Heart right ventricle (tissue), 16 donors: ENCODE results near the gene LYPD6. TPM values are rescaled to one million over a fixed set of nuclear protein-coding genes. Genes with fewer than 3 reads are reported as not detected.

Source experiments
- ATAC-seq, 8 donors: fragments of 200-7000 bp; cut with Tn5 transposase; one replicate each; pipeline ENCODE4 v1.9.1; 2020; ENCODE audit warnings: mild to moderate bottlenecking in 8 of 8, moderate library complexity in 8 of 8, moderate number of reproducible peaks in 1 of 8
- DNase-seq, 2 donors: peaks; one replicate each; pipeline ENCODE4 v3.0.0-alpha.2; 2020
- H3K27ac ChIP-seq, 10 donors: fragments of 200-600 bp; sonication (generic) in 2 of 10; one replicate each; pipeline versions ENCODE4 v1.5.0 to v1.8.0; 2020 to 2022; ENCODE audit warnings: mild to moderate bottlenecking in 3 of 10
- H3K27me3 ChIP-seq, 7 donors: fragments of 200-600 bp; one replicate each; pipeline ENCODE4 v1.8.0; 2021 to 2022; ENCODE audit warnings: mild to moderate bottlenecking in 2 of 7
- H3K36me3 ChIP-seq, 9 donors: fragments of 200-600 bp; sonication (generic) in 1 of 9; one replicate each; pipeline versions ENCODE4 v1.5.0 to v1.8.0; 2020 to 2022; ENCODE audit warnings: mild to moderate bottlenecking in 2 of 9
- H3K4me1 ChIP-seq, 9 donors: fragments of 200-600 bp; sonication (generic) in 1 of 9; one replicate each; pipeline versions ENCODE4 v1.5.0 to v1.8.0; 2020 to 2022; ENCODE audit warnings: mild to moderate bottlenecking in 4 of 9
- H3K4me3 ChIP-seq, 10 donors: fragments of 200-600 bp; sonication (generic) in 2 of 10; one replicate each; pipeline versions ENCODE4 v1.5.0 to v1.8.0; 2020 to 2022; ENCODE audit warnings: mild to moderate bottlenecking in 7 of 10, moderate library complexity in 2 of 10
- H3K9me3 ChIP-seq, 11 donors: fragments of 200-600 bp in 10 of 11; sonication (generic) in 2 of 11; one replicate each; pipeline versions ENCODE4 v1.5.0 to v1.8.0; 2013 to 2022; ENCODE audit warnings: mild to moderate bottlenecking in 2 of 11, control low read depth in 1 of 11, moderate library complexity in 1 of 11
- CTCF ChIP-seq, 9 donors: fragments of 200-600 bp; sonication (generic) in 2 of 9; IDR thresholded peaks; one replicate each; pipeline versions ENCODE4 v1.5.0 to v1.8.0; 2021 to 2022; ENCODE audit warnings: antibody characterized with exemption in 9 of 9, mild to moderate bottlenecking in 5 of 9, moderate library complexity in 1 of 9
- WGBS, 2 donors: extraction: QIAGEN DNeasy Blood & Tissue Kit; methylation state at CpG; one replicate each; pipeline ENCODE4 v1.1.7; 2013; ENCODE audit warnings: inconsistent platforms in 1 of 2; 5-methylcytosine and 5-hydroxymethylcytosine counted together
- intact Hi-C, 10 donors: fragments of 100-400 bp; cut with DNase I; formaldehyde crosslinking; loops; one replicate each; pipeline versions ENCODE4 v1.11.1 to v1.14.2; 2022
- polyA plus RNA-seq, 2 donors: library from polyadenylated mRNA; stranded (reverse); fragments of 200-250 nt; gene quantifications; one replicate each; pipeline ENCODE4 v1.2.3, GENCODE V29; 2013
- total RNA-seq, 10 donors: library from RNA; stranded (reverse); fragmentation: NEBNext Ultra II Directional in 3 of 10; extraction: Animal tissue kit (Norgen Biotek cat#: 25700) in 3 of 10; gene quantifications; one replicate each; pipeline versions ENCODE4 v1.2.1 to v1.2.4, GENCODE V29; 2021 to 2023
- donor health status: Arrhythmogenic right ventricular cardiomyopathy.
- donor health status: ischemic (EF 13 %, LVEDD 7.1; RV severe dilation, severe dysfunction).
- donor health status: healthy with polysubstance abuse.
- donor health status: DM: no; HTN: yes; CAD: no.
- donor health status: DM: no; HTN: no; CAD: no.
- donor health status: ischemic (EF 25% LVEDD 6.9; RV normal size, moderate dysfunction).
- donor health status: ischemic (EF 25% LVEDD 5.7; RV mildly dilated, moderate dysfunction).
- donor health status: healthy.
- donor health status: DM: yes; HTN: yes; CAD: no.
- donor health status: Ischemic cardiomyopathy.
- donor health status: ischemic (EF 35%, LVEDD 5.7; RV mildly dilated, moderate dysfunction).
- donor health status: nonischemic (EF 11% LVEDD 7.7; RV severe dilation, severe dysfunction).
- donor health status: DM: yes; HTN: yes; CAD: no.
- donor health status: PGD.
- donor health status: ischemic (EF 29% LVEDD 5.4; RV normal size, mild dysfunction).
- donor health status: nonischemic (EF 23%, LVEDD 6.1; RV moderate dilation, normal function).

The LYPD6 gene
- total and polyA plus RNA-seq, 12 donors, result 0.06 to 0.55 (median 0.15) TPM; not detected in 1

GRCh38 chr2:149423630-149424029, 93.2 kb downstream of the LYPD6 start:
- no peak overlapping the region for H3K27ac ChIP-seq

GRCh38 chr2:149427387-149427786, 97.0 kb downstream of the LYPD6 start:
- Histone ChIP-seq H3K27me3 (peaks cover 0 to 10% (median 0%) of the 10 kb centered on the region in 7 donors), H3K9me3 (peaks cover 0 to 14% (median 0%) of the 10 kb centered on the region in 11 donors), H3K36me3 (no peaks in the 10 kb centered on the region), H3K27ac (no peak overlapping the region), H3K4me1 (no peaks in the 10 kb centered on the region), H3K4me3 (no peak overlapping the region)
- intact Hi-C loops, result no loop called here
- ATAC-seq (no peak), DNase-seq (no peak)
- no peak for TF ChIP-seq CTCF (IDR thresholded peaks at IDR 0.05)
- WGBS, 2 donors, result 95 to 97% methylated on average over 3 of the region's 3 CpGs

More at GRCh38 chr2:149423630-149424029, 93.2 kb downstream of the LYPD6 start:
- no peak for TF ChIP-seq CTCF (IDR thresholded peaks at IDR 0.05)
- peaks cover 0 to 10% (median 0%) of the 10 kb centered on the region in 7 donors for H3K27me3 ChIP-seq
- no peaks in the 10 kb centered on the region for H3K36me3 ChIP-seq
- DNase-seq (no peak), ATAC-seq (no peak)
- no peaks in the 10 kb centered on the region for H3K9me3 ChIP-seq
- intact Hi-C loops, result no loop called here
- WGBS, 2 donors, result 90 to 95% methylated on average over 4 of the region's 4 CpGs
- no peaks in the 10 kb centered on the region for H3K4me1 ChIP-seq
- H3K4me3 ChIP-seq, result no peak overlapping the region

GRCh38 chr2:149428783-149429182, 98.4 kb downstream of the LYPD6 start:
- DNase-seq (no peak), ATAC-seq (no peak)
- Histone ChIP-seq H3K27me3 (no peaks in the 10 kb centered on the region), H3K4me1 (no peaks in the 10 kb centered on the region), H3K27ac (no peak overlapping the region), H3K4me3 (no peak overlapping the region), H3K9me3 (peaks cover 0 to 14% (median 0%) of the 10 kb centered on the region in 11 donors), H3K36me3 (no peaks in the 10 kb centered on the region)
- 93 to 94% methylated on average over 2 of the region's 2 CpGs for WGBS, 2 donors
- no peak for TF ChIP-seq CTCF (IDR thresholded peaks at IDR 0.05)
- intact Hi-C loops, result no loop called here

- no peaks in the 10 kb centered on the region for H3K4me1 ChIP-seq
- no peak overlapping the region for H3K27ac ChIP-seq
- WGBS, 2 donors, result 83 to 87% methylated on average over 6 of the region's 6 CpGs
- ATAC-seq (no peak), DNase-seq (no peak)
- peaks cover 0 to 14% (median 0%) of the 10 kb centered on the region in 11 donors for H3K9me3 ChIP-seq
- H3K4me3 ChIP-seq, result no peak overlapping the region
- H3K27me3 ChIP-seq, result peaks cover 0 to 3% (median 0%) of the 10 kb centered on the region in 7 donors
- TF ChIP-seq CTCF (IDR thresholded peaks at IDR 0.05), result no peak
- intact Hi-C loops, result no loop called here
- H3K36me3 ChIP-seq, result no peaks in the 10 kb centered on the region
These were observed 100.7 kb downstream of the LYPD6 start for GRCh38 chr2:149430743-149431736.
